ENCODE data around the gene FMNL2.
A peak's percentile ranks its signal among the peaks of the same experiment; 100 is the strongest.

The FMNL2 gene

GRCh38 chr2:152452256-152452973, 117.4 kb downstream of the FMNL2 start:
- DNase-seq = no peak

- peak; percentile 42 for DNase-seq
These were observed 118.3 kb downstream of the FMNL2 start for GRCh38 chr2:152453129-152453911.

- no peak for DNase-seq
These were observed 119.4 kb downstream of the FMNL2 start for GRCh38 chr2:152454371-152454770.

GRCh38 chr2:152454960-152455359, 120.0 kb downstream of the FMNL2 start:
- no peak for DNase-seq

DNA sequence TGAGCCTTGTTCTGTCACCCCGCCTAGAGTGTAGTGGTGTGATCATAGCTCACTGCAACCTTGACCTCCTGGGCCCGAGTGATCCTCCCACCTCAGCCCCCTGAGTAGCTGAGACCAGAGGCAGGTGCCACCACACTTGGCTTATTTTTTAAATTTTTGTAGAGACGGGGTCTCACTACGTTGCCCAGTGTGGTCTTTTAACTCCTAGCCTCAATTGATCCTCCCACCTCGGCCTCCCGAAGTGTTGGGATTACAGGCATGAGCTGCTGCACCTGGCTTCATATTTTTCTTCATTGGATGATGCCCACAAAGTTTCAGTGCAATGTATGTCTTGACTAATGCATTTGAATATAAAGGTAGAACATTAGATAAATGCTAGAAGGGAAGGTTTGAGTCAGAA, 120.8 kb downstream of the FMNL2 start:
- DNase-seq = no peak

DNA sequence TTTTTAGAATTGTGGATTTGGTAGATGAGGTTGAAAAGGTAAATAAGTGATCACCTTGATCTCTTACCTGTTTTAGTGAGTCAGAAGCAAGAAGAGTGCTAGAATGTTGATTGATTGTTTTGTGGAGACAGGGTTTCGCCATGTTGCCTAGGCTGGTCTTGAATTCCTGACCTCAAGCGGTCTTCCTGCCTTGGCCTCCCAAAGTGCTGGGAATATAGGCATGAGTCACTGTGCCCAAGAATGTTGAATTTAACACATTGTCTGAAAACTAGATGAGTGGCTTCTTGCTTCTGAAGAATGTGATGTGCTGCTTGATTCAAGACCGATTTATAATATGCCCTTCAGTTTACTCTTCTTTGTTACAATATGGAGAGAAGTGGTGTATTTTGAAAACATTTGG, 121.3 kb downstream of the FMNL2 start:
- DNase-seq = no peak

- DNase-seq = no peak
These were observed 123.5 kb downstream of the FMNL2 start for GRCh38 chr2:152458441-152458940.

DNA sequence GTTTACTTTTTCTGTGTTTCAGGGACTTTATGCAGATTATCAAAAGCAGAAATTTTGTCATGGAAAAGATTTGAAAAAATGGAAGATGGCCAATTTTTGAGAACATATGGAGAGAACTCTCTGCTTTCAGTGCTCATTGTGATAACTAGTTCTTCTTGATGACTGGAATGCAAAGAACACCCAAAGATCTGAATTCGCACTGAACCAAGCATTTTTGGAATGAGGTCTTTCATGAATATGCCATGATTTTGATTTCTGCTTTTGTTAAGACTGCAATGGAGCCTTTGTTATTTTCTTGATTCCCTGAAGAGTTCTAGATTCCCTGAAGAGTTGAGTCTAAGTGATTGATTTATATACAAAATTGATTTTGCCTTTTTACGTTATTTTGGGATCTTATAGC, 124.1 kb downstream of the FMNL2 start:
- DNase-seq = no peak

DNA sequence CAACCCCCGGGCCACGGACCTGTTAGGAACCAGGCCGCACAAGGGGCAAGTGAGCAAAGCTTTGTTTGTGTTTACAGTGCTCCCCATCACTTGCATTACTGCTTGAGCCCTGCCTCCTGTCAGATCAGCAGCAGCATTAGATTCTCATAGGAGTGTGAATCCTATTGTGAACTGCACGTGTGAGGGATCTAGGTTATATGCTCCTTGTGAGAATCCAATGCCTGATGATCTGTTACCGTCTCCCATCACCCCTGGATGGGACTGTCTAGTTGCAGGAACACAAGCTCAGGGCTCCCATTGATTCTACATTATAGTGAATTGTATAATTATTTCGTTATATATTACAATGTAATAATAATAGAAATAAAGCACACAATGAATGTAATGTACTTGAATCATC, 125.6 kb downstream of the FMNL2 start:
- DNase-seq = no peak

DNA sequence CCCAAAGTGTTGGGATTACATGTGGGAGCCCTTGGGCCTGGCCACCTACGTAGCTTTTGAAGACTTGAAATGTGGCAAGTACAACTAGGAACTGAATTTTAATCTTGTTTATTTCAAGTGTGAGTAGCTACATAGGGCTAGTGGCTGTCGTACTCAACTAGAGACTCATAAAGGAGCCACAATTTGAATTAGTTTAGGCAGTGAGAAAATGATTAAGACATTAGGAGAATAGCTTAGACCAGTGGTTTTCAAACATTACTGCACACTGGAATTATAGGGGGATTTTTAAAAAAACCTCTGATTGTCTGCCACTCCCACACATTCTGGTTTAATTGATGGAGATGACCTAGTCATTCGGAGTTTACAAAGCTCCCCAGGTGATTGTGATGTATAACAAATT, 127.1 kb downstream of the FMNL2 start:
- no peak for DNase-seq

DNA sequence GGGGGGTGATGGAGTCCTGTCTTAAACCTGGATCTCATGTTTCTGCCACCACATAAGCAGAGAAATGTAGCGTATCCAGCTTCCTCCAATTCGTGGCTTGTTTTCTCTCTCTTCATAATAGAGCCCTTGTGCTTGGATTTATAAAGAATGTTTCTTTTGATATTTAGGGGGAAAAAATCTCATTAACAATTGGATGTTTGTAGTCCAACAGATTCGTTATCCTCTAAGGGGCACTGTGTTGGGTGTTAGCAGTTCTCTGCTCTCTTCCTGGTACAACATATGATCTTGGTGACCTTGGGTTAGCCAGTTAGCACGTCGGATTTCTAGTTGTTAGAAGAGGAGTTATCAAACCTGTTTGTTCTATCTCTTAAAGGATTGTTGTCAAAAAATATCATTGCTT, 127.8 kb downstream of the FMNL2 start:
- no peak for DNase-seq

DNA sequence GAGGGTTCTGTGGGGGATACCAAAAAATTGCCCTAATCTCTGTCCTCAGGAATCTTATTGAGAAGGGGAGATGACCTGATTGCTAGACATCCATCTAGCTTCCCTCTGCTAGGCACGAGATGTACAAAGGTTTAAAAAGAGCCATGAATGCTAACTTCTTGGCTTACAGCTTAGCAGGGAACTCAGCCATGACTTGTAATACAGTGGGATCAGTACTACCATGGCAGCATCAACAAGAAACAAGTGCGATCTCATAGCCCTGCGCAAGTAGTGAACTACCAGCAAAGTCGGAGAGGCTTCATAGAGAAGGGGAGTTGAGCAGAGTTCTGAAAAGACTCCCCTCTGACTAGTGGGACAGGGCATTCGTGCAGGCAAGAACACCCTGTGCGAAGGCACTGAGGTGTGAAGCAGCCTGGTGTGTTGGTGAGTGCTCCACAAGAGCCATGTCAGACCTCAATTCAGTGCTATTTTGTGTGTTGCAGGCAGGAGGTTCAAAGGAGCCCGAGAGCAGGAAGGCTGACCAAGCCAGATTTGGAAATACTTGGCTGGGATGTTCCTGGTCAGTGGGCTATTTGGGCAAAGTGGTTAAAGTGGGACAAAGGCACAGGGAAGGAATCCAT, 130.0 kb downstream of the FMNL2 start:
- DNase-seq = no peak

- DNase-seq = no peak
These were observed 130.6 kb downstream of the FMNL2 start for GRCh38 chr2:152465541-152465940.

GRCh38 chr2:152466041-152466440, 131.1 kb downstream of the FMNL2 start:
- peak; percentile 79 for DNase-seq

GRCh38 chr2:152466980-152467676, 132.2 kb downstream of the FMNL2 start:
- DNase-seq = peak; percentile 62

DNA sequence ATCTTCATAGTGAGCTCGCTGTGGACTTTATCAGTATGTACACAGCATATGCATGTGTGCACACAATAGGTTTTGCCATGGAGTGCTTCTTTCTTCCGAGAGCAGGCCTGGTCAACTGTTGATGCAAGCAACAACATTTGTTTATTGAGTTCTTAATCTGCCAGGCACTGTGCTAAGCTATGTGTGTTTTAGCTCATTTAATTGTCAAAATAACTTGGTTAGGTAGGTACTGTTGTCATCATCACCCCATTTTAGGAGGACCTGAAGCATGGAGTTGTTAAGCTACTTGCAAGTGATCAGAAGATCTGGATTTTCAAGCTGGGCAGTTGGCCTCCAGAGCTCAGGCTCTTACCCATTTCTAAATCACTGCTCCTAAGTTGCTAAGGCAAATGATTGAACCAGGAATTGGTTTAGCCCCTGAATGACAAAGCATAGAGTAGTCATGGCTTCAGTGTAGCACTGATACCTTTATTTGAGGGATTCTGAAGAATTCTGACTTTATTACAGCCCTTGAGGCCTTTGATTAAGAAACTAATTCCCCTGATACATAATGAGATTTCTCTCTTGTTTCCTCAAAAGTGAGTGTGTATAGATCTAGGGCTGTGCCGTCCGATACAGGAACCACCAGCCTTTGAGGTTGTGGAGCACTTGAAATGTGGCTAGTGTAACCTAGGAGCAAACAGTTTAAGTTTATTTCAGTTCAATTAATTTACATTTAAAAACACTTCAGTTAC, 132.9 kb downstream of the FMNL2 start:
- DNase-seq = no peak

- peak; percentile 50 for DNase-seq
These were observed 134.1 kb downstream of the FMNL2 start for GRCh38 chr2:152468899-152469692.

GRCh38 chr2:152470861-152471854, 136.2 kb downstream of the FMNL2 start:
- DNase-seq = no peak

GRCh38 chr2:152472481-152472887, 137.5 kb downstream of the FMNL2 start:
- no peak for DNase-seq

- no peak for DNase-seq
These were observed 138.3 kb downstream of the FMNL2 start for GRCh38 chr2:152473151-152473857.

Data from OCI-M1 (cell line).